ENCODE data around the gene USP7.

The USP7 gene

GRCh38 chr16:8866884-8867215 is 96.9 kb downstream of the USP7 start:
- peak overlapping the region; percentile 91 for H3K4me3 ChIP-seq (ENCODE audit: control insufficient read depth, low read depth, low read length)
- TF ChIP-seq CTCF (IDR thresholded peaks at IDR 0.05; ENCODE audit: control insufficient read depth, insufficient read depth, low read depth, low read length, missing control alignments) = no peak
- DNase-seq (ENCODE audit: low read depth) = no peak

- DNase-seq (ENCODE audit: low read depth) = no peak
- no peak for TF ChIP-seq CTCF (IDR thresholded peaks at IDR 0.05; ENCODE audit: control insufficient read depth, insufficient read depth, low read depth, low read length, missing control alignments)
- H3K4me3 ChIP-seq (ENCODE audit: control insufficient read depth, low read depth, low read length) = peak overlapping the region; percentile 91
Measured at GRCh38 chr16:8866118-8866883, 97.4 kb downstream of the USP7 start.

GRCh38 chr16:8865145-8865882 is 98.4 kb downstream of the USP7 start:
- no peak overlapping the region for H3K4me3 ChIP-seq (ENCODE audit: control insufficient read depth, low read depth, low read length)
- no peak for DNase-seq (ENCODE audit: low read depth)
- TF ChIP-seq CTCF (IDR thresholded peaks at IDR 0.05; ENCODE audit: control insufficient read depth, insufficient read depth, low read depth, low read length, missing control alignments) = no peak

- no peak for DNase-seq (ENCODE audit: low read depth)
- no peak for TF ChIP-seq CTCF (IDR thresholded peaks at IDR 0.05; ENCODE audit: control insufficient read depth, insufficient read depth, low read depth, low read length, missing control alignments)
- no peak overlapping the region for H3K4me3 ChIP-seq (ENCODE audit: control insufficient read depth, low read depth, low read length)
Measured at GRCh38 chr16:8864480-8865110, 99.1 kb downstream of the USP7 start.

GRCh38 chr16:8863594-8864424 is 99.9 kb downstream of the USP7 start:
- TF ChIP-seq CTCF (IDR thresholded peaks at IDR 0.05; ENCODE audit: control insufficient read depth, insufficient read depth, low read depth, low read length, missing control alignments) = no peak
- H3K4me3 ChIP-seq (ENCODE audit: control insufficient read depth, low read depth, low read length) = no peak overlapping the region
- DNase-seq (ENCODE audit: low read depth) = no peak

All from AG09309 (cell line).